Thyroid gland (tissue), 4 donors: Measurements from ENCODE around the gene NEU3.

Source experiments
- CTCF ChIP-seq, 6 experiments: fragments of 200-600 bp in 3 of 6; fragments of 450-650 bp in 3 of 6; sonication (generic) in 3 of 6; IDR thresholded peaks; one replicate each; pipeline ENCODE4 v1.5.1; 2016 to 2019; ENCODE audit warnings: antibody characterized with exemption in 6 of 6, mild to moderate bottlenecking in 2 of 6, inconsistent platforms in 1 of 6, moderate library complexity in 1 of 6
- POLR2A ChIP-seq, 2 donors: fragments of 450-650 bp; IDR thresholded peaks; one replicate each; pipeline ENCODE4 v1.6.1; 2017; ENCODE audit warnings: antibody characterized with exemption in 2 of 2, mild to moderate bottlenecking in 2 of 2, moderate library complexity in 1 of 2

GRCh38 chr11:74992852-74993251 is 4.1 kb downstream of the NEU3 start:
- TF ChIP-seq POLR2A (IDR thresholded peaks at IDR 0.05), result no peak
- no peak for TF ChIP-seq CTCF (IDR thresholded peaks at IDR 0.05)
